ENCODE measurements around the gene HOXD8.

GRCh38 chr2:176166272-176166671, 36.8 kb downstream of the HOXD8 start:
- TF ChIP-seq, protein P1, sequence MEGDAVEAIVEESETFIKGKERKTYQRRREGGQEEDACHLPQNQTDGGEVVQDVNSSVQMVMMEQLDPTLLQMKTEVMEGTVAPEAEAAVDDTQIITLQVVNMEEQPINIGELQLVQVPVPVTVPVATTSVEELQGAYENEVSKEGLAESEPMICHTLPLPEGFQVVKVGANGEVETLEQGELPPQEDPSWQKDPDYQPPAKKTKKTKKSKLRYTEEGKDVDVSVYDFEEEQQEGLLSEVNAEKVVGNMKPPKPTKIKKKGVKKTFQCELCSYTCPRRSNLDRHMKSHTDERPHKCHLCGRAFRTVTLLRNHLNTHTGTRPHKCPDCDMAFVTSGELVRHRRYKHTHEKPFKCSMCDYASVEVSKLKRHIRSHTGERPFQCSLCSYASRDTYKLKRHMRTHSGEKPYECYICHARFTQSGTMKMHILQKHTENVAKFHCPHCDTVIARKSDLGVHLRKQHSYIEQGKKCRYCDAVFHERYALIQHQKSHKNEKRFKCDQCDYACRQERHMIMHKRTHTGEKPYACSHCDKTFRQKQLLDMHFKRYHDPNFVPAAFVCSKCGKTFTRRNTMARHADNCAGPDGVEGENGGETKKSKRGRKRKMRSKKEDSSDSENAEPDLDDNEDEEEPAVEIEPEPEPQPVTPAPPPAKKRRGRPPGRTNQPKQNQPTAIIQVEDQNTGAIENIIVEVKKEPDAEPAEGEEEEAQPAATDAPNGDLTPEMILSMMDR (IDR thresholded peaks at IDR 0.05): no peak
- no peak for TF ChIP-seq POLR2A (IDR thresholded peaks at IDR 0.05)

Measured in ovary (tissue), 3 donors.